HEK293 (cell line): Measurements from ENCODE around the gene MTCL3.
A peak's percentile ranks its signal among the peaks of the same experiment; 100 is the strongest.

Experiments used
- CTCF ChIA-PET: fragments of 350-600 bp; formaldehyde crosslinking; extraction: SDS; loops from one replicate; lab custom pipeline; 2021; ENCODE audit warnings: antibody characterized with exemption; lab: Yijun Ruan, JAX
- POLR2A ChIA-PET: fragments of 300-600 bp; formaldehyde crosslinking; extraction: SDS; loops from one replicate; lab custom pipeline; 2020; ENCODE audit warnings: antibody characterized with exemption, inconsistent platforms; lab: Yijun Ruan, JAX
- H3K27ac ChIP-seq: fragments of 200-500 bp; sonication (Bioruptor generic); 2 replicates; pipeline ENCODE4 v1.5.1; 2014; ENCODE audit warnings: low read depth, low read length, control low read depth, inconsistent platforms; ENCODE audit errors: extremely low read depth
- H3K36me3 ChIP-seq, 2 experiments: fragments of 200-500 bp in 1 of 2; sonication (Bioruptor generic) in 1 of 2; 1 replicate in 1 of 2; 2 replicates in 1 of 2; pipeline ENCODE4 v1.5.1; 2014 to 2017; ENCODE audit warnings: inconsistent platforms in 2 of 2, low read length in 2 of 2; ENCODE audit not compliant: control insufficient read depth in 2 of 2, insufficient read depth in 1 of 2
- H3K4me1 ChIP-seq: fragments of 200-500 bp; sonication (Bioruptor generic); 2 replicates; pipeline ENCODE4 v1.5.1; 2014; ENCODE audit warnings: mild to moderate bottlenecking, low read length, inconsistent platforms; ENCODE audit not compliant: control insufficient read depth, insufficient read depth
- H3K4me3 ChIP-seq: 2 replicates; pipeline ENCODE4 v1.5.1; 2011; ENCODE audit warnings: low read depth, mild to moderate bottlenecking, control low read depth, low read length, moderate library complexity
- H3K9me3 ChIP-seq: fragments of 200-500 bp; sonication (Bioruptor generic); 2 replicates; pipeline ENCODE4 v1.5.1; 2014; ENCODE audit warnings: low read depth, low read length, inconsistent platforms; ENCODE audit not compliant: control insufficient read depth, insufficient read depth
- BCL11B ChIP-seq: fragments of 450-650 bp; formaldehyde crosslinking; IDR thresholded peaks from 2 replicates; pipeline ENCODE4 v1.5.1; 2016; ENCODE audit warnings: low read depth, missing biosample characterization, missing genetic modification characterization
- EGR2 ChIP-seq: fragments of 450-650 bp; formaldehyde crosslinking; IDR thresholded peaks from 2 replicates; pipeline ENCODE4 v1.5.1; 2016; ENCODE audit warnings: low read depth, missing biosample characterization, missing genetic modification characterization
- HOXD13 ChIP-seq: sonication (generic); formaldehyde crosslinking; IDR thresholded peaks from 2 replicates; pipeline ENCODE4 v1.8.0; 2022; ENCODE audit warnings: missing genetic modification reagents, borderline replicate concordance
- KLF16 ChIP-seq: fragments of 450-650 bp; formaldehyde crosslinking; IDR thresholded peaks from 2 replicates; pipeline ENCODE4 v1.5.1; 2017; ENCODE audit warnings: missing biosample characterization, missing genetic modification characterization
- KLF7 ChIP-seq: fragments of 450-650 bp; formaldehyde crosslinking; IDR thresholded peaks from 2 replicates; pipeline ENCODE4 v1.5.1; 2016; ENCODE audit warnings: missing biosample characterization, missing genetic modification characterization, borderline replicate concordance
- KLF9 ChIP-seq: fragments of 450-650 bp; formaldehyde crosslinking; IDR thresholded peaks from 2 replicates; pipeline ENCODE4 v1.5.1; 2016; ENCODE audit warnings: missing biosample characterization, missing genetic modification characterization, low read depth
- RBAK ChIP-seq: fragments of 450-650 bp; formaldehyde crosslinking; IDR thresholded peaks from 2 replicates; pipeline ENCODE4 v1.5.1; 2016; ENCODE audit warnings: missing biosample characterization, missing genetic modification characterization
- ZFHX2 ChIP-seq: fragments of 450-650 bp; formaldehyde crosslinking; conservative IDR thresholded peaks from 2 replicates; pipeline ENCODE4 v1.5.1; 2016; ENCODE audit warnings: missing biosample characterization, missing genetic modification characterization
- ZFP3 ChIP-seq: fragments of 450-650 bp; formaldehyde crosslinking; IDR thresholded peaks from 2 replicates; pipeline ENCODE4 v1.5.1; 2016; ENCODE audit warnings: low read depth, missing biosample characterization, missing genetic modification characterization
- ZNF223 ChIP-seq: fragments of 450-650 bp; formaldehyde crosslinking; IDR thresholded peaks from 2 replicates; pipeline ENCODE4 v1.5.1; 2016; ENCODE audit warnings: missing biosample characterization, missing genetic modification characterization
- ZNF266 ChIP-seq: fragments of 450-650 bp; formaldehyde crosslinking; IDR thresholded peaks from 2 replicates; pipeline ENCODE4 v1.5.1; 2016; ENCODE audit warnings: missing biosample characterization, missing genetic modification characterization, low read depth
- ZNF37A ChIP-seq: fragments of 450-650 bp; IDR thresholded peaks from 2 replicates; pipeline ENCODE4 v1.5.1; 2018; ENCODE audit warnings: missing biosample characterization, missing genetic modification characterization
- ZNF426 ChIP-seq: fragments of 450-650 bp; formaldehyde crosslinking; IDR thresholded peaks from 2 replicates; pipeline ENCODE4 v1.5.1; 2017; ENCODE audit warnings: missing biosample characterization, missing genetic modification characterization, mild to moderate bottlenecking, inconsistent platforms, moderate library complexity
- ZNF510 ChIP-seq: fragments of 450-650 bp; formaldehyde crosslinking; IDR thresholded peaks from 2 replicates; pipeline ENCODE4 v1.5.1; 2018; ENCODE audit warnings: mild to moderate bottlenecking, missing genetic modification characterization, missing biosample characterization; ENCODE audit not compliant: insufficient replicate concordance
- ZNF548 ChIP-seq: fragments of 450-650 bp; formaldehyde crosslinking; IDR thresholded peaks from 2 replicates; pipeline ENCODE4 v1.5.1; 2016; ENCODE audit warnings: missing biosample characterization, missing genetic modification characterization
- ZNF558 ChIP-seq: fragments of 450-650 bp; formaldehyde crosslinking; IDR thresholded peaks from 2 replicates; pipeline ENCODE4 v1.5.1; 2016; ENCODE audit warnings: missing biosample characterization, missing genetic modification characterization
- ZNF596 ChIP-seq: fragments of 450-650 bp; IDR thresholded peaks from 2 replicates; pipeline ENCODE4 v1.5.0; 2018; ENCODE audit warnings: missing biosample characterization, mild to moderate bottlenecking, missing genetic modification characterization, moderate library complexity
- ZNF610 ChIP-seq: fragments of 450-650 bp; formaldehyde crosslinking; IDR thresholded peaks from 2 replicates; pipeline ENCODE4 v1.5.1; 2016; ENCODE audit warnings: missing biosample characterization, missing genetic modification characterization, borderline replicate concordance
- ZNF654 ChIP-seq: fragments of 450-650 bp; formaldehyde crosslinking; IDR thresholded peaks from 2 replicates; pipeline ENCODE4 v1.5.1; 2016; ENCODE audit warnings: low read depth, missing biosample characterization, missing genetic modification characterization
- ZNF660 ChIP-seq: fragments of 450-650 bp; IDR thresholded peaks from 2 replicates; pipeline ENCODE4 v1.5.1; 2018; ENCODE audit warnings: missing biosample characterization, mild to moderate bottlenecking, missing genetic modification characterization
- ZNF677 ChIP-seq: fragments of 450-650 bp; IDR thresholded peaks from 2 replicates; pipeline ENCODE4 v1.5.0; 2018; ENCODE audit warnings: missing biosample characterization, mild to moderate bottlenecking, missing genetic modification characterization, moderate library complexity
- ZNF792 ChIP-seq: fragments of 450-650 bp; formaldehyde crosslinking; IDR thresholded peaks from 2 replicates; pipeline ENCODE4 v1.5.1; 2016; ENCODE audit warnings: missing biosample characterization, missing genetic modification characterization
- ZNF843 ChIP-seq: fragments of 450-650 bp; formaldehyde crosslinking; IDR thresholded peaks from 2 replicates; pipeline ENCODE4 v1.5.1; 2016; ENCODE audit warnings: missing biosample characterization, missing genetic modification characterization
- TF ChIP-seq, protein P1 (sequence below): fragments of 450-650 bp; IDR thresholded peaks from 2 replicates; pipeline ENCODE4 v1.5.1; 2018; ENCODE audit warnings: missing biosample characterization, missing genetic modification characterization
- TF ChIP-seq, protein P2 (sequence below): IDR thresholded peaks from 2 replicates; pipeline ENCODE4 v1.6.1; 2011; ENCODE audit warnings: mild to moderate bottlenecking, low read depth, low read length, borderline replicate concordance

MTCL3 gene

DNA sequence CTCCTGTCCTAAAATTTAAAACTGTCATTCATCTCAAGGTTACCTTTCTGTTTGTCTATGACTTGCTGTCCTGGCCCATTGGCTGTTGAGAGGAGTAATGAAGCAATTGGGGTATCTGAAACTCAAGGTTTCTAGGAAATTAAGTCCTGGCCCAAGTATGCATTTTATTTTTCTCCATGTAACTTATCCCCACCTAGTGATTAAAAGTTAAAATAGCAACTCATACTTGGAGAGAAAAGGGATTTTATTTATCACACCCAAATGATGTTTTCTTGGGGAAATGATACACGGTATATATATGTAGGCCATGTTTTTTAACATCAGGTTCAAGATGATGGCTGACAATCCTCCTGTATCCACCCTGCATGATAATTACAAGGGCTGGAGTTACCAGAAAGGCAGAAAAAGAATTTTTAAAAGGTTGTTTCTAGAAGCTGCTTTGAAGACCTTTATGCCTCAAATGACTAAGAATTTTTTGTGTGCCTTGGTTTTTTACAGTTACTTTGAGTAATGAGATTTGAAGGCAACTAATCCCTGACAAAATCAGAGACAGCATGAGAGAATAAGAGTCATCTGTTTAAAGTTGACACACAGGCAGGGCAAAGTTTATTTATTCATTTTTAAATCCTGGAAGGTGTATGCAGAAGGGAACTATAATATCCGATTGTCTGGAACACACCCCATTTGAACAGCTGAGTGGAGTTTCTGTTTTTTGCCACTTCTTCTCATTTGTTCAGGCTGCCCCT lies 28.9 kb upstream of the MTCL3 start:
- H3K4me3 ChIP-seq = no peak overlapping the region
- H3K27ac ChIP-seq = no peak overlapping the region
- H3K9me3 ChIP-seq = no peaks in the 10 kb centered on the region
- no peaks in the 10 kb centered on the region for H3K4me1 ChIP-seq
- POLR2A ChIA-PET = no interaction called here
- TF ChIP-seq ZNF654 (tag by site-specific recombination) (peak; percentile 55), ZNF266 (tag by site-specific recombination) (no peak)
- no peaks in the 10 kb centered on the region for H3K36me3 ChIP-seq
- CTCF ChIA-PET = interaction anchor here (0.5 to 2.5 kb wide), 17 partner anchors 8 to 1347 kb away, joined by 3 to 16 read pairs (median 5); partner anchors contain the start of gene MTCL3

DNA sequence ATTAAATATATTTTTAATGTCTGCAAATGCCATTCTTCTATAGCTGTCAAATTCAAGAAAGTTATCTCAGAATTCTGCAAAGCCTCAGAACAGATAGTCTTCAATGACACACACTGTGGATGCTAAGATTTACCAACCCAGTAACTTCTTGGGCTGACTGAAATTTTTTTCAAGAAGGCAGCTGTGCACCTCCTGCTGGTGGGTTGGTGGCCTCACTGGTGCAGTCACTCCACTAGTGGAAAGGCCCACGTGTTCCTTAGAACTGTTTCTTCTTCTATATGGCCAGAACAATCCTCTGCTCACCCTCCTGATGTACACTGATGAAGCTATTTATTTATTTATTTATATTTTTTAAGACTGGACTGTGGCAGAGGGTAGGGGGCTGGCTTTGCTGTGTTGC lies 28.1 kb upstream of the MTCL3 start:
- CTCF ChIA-PET = interaction anchor here (0.5 to 2.5 kb wide), 14 partner anchors 10 to 1513 kb away, joined by 3 to 15 read pairs (median 4); partner anchors contain the start of gene MTCL3

DNA sequence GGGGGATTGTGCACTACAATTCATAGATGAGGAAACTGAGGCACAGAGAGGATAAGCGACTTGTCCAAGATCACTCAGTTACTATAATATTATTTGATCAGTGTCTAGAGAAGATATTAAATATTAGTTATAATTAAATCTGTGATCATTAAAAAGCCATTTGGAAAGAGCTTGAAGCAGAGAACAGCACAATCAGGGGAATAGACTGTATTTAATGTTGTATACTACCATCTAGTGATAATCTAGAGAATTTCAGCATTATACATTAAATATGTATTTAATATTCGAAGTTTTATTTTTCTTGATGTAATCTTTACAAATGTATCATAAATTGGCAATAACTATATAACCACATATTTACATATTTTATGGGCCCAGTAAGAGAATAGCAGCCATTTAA lies 20.1 kb upstream of the MTCL3 start:
- Histone ChIP-seq H3K27ac (no peak overlapping the region), H3K4me1 (no peaks in the 10 kb centered on the region), H3K36me3 (no peaks in the 10 kb centered on the region), H3K9me3 (no peaks in the 10 kb centered on the region), H3K4me3 (no peak overlapping the region)
- ChIA-PET POLR2A (no interaction called here), CTCF (interaction anchor here (0.5 to 4.7 kb wide), 26 partner anchors 10 to 657 kb away, joined by 3 to 48 read pairs (median 4); partner anchors contain the start of genes KIAA0408, MTCL3 and RNF146)
- TF ChIP-seq ZNF548 (tag by site-specific recombination) (no peak), ZNF654 (tag by site-specific recombination) (peak; percentile 71), ZNF660 (tag by site-specific recombination) (0 out of 2 replicates have a peak, but pooled peaks have one; percentile 25), ZNF37A (tag by site-specific recombination) (no peak), ZFHX2 (no peak)

More for the DNA sequence above, 28.1 kb upstream of the MTCL3 start:
- Histone ChIP-seq H3K36me3 (no peaks in the 10 kb centered on the region), H3K9me3 (no peaks in the 10 kb centered on the region), H3K27ac (no peak overlapping the region), H3K4me3 (no peak overlapping the region)
- POLR2A ChIA-PET = no interaction called here
- TF ChIP-seq, protein P1, sequence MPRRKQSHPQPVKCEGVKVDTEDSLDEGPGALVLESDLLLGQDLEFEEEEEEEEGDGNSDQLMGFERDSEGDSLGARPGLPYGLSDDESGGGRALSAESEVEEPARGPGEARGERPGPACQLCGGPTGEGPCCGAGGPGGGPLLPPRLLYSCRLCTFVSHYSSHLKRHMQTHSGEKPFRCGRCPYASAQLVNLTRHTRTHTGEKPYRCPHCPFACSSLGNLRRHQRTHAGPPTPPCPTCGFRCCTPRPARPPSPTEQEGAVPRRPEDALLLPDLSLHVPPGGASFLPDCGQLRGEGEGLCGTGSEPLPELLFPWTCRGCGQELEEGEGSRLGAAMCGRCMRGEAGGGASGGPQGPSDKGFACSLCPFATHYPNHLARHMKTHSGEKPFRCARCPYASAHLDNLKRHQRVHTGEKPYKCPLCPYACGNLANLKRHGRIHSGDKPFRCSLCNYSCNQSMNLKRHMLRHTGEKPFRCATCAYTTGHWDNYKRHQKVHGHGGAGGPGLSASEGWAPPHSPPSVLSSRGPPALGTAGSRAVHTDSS = no peak
- TF ChIP-seq ZNF677 (tag by site-specific recombination) (no peak), ZNF426 (tag by site-specific recombination) (no peak), ZNF610 (no peak), HOXD13 (CRISPR knock-in tag) (no peak), RBAK (tag by site-specific recombination) (no peak), BCL11B (tag by site-specific recombination) (no peak), EGR2 (tag by site-specific recombination) (no peak), ZNF792 (tag by site-specific recombination) (no peak), ZFP3 (tag by site-specific recombination) (no peak), ZNF596 (tag by site-specific recombination) (no peak), KLF7 (tag by site-specific recombination) (no peak), ZNF843 (tag by site-specific recombination) (no peak), ZNF558 (tag by site-specific recombination) (no peak), KLF16 (tag by site-specific recombination) (no peak), ZNF510 (no peak), KLF9 (tag by site-specific recombination) (no peak), ZNF223 (tag by site-specific recombination) (no peak)
- TF ChIP-seq, protein P2, sequence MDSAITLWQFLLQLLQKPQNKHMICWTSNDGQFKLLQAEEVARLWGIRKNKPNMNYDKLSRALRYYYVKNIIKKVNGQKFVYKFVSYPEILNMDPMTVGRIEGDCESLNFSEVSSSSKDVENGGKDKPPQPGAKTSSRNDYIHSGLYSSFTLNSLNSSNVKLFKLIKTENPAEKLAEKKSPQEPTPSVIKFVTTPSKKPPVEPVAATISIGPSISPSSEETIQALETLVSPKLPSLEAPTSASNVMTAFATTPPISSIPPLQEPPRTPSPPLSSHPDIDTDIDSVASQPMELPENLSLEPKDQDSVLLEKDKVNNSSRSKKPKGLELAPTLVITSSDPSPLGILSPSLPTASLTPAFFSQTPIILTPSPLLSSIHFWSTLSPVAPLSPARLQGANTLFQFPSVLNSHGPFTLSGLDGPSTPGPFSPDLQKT = no peak
- TF ChIP-seq, all 188 proteins: peak for 0
- H3K4me1 ChIP-seq = no peaks in the 10 kb centered on the region
